A549 (cell line): Measurements from ENCODE around the gene KCTD4.

Experiments
- CHD2 ChIP-seq: fragments of 150-350 bp; IDR thresholded peaks from 2 replicates; pipeline ENCODE4 v1.6.1; 2014; ENCODE audit warnings: low read length; ENCODE audit not compliant: partially characterized antibody
- CTCF ChIP-seq: fragments of >200 bp; sonication (Bioruptor Twin); formaldehyde crosslinking; IDR thresholded peaks from 3 replicates; pipeline ENCODE4 v1.5.1; 2016
- HDAC2 ChIP-seq: fragments of 200-600 bp; sonication (generic); IDR thresholded peaks from 2 replicates; pipeline ENCODE4 v1.6.1; 2016
- HOXA7 ChIP-seq: fragments of 250-450 bp; sonication (Bioruptor Pico); IDR thresholded peaks from 2 replicates; pipeline ENCODE4 v1.5.0; 2020; ENCODE audit warnings: mild to moderate bottlenecking, moderate library complexity
- JUNB ChIP-seq: fragments of >200 bp; sonication (Bioruptor Twin); formaldehyde crosslinking; IDR thresholded peaks from 2 replicates; pipeline ENCODE4 v1.6.1; 2016
- POLR2A ChIP-seq: IDR thresholded peaks from 2 replicates; pipeline ENCODE4 v1.6.1; 2012; ENCODE audit warnings: mild to moderate bottlenecking, low read length
- RAD21 ChIP-seq, 2 experiments: fragments of >200 bp in 1 of 2; sonication (Bioruptor Twin) in 1 of 2; formaldehyde crosslinking in 1 of 2; IDR thresholded peaks in 1 of 2; conservative IDR thresholded peaks in 1 of 2; 2 replicates in 1 of 2; 3 replicates in 1 of 2; pipeline ENCODE4 v1.6.1; 2012 to 2018; ENCODE audit warnings: inconsistent platforms in 1 of 2
- RARB ChIP-seq: fragments of 250-450 bp; sonication (Bioruptor Pico); IDR thresholded peaks from 2 replicates; pipeline ENCODE4 v1.8.0; 2021; ENCODE audit warnings: mild to moderate bottlenecking, moderate library complexity
- RCOR1 ChIP-seq: fragments of 150-350 bp; IDR thresholded peaks from 2 replicates; pipeline ENCODE4 v1.6.1; 2014; ENCODE audit warnings: antibody characterized with exemption, low read length, low read depth
- RFX5 ChIP-seq: fragments of 450-650 bp; IDR thresholded peaks from 2 replicates; pipeline ENCODE4 v1.7.1; 2014; ENCODE audit warnings: antibody characterized with exemption, mild to moderate bottlenecking, moderate library complexity
- ZFP36 ChIP-seq: fragments of 450-650 bp; IDR thresholded peaks from 2 replicates; pipeline ENCODE4 v1.6.1; 2014; ENCODE audit warnings: borderline replicate concordance; ENCODE audit not compliant: partially characterized antibody
- ZNF302 ChIP-seq: fragments of 250-450 bp; sonication (Bioruptor Pico); IDR thresholded peaks from 2 replicates; pipeline ENCODE4 v1.9.0; 2021; ENCODE audit warnings: inconsistent platforms, mild to moderate bottlenecking, moderate library complexity

DNA sequence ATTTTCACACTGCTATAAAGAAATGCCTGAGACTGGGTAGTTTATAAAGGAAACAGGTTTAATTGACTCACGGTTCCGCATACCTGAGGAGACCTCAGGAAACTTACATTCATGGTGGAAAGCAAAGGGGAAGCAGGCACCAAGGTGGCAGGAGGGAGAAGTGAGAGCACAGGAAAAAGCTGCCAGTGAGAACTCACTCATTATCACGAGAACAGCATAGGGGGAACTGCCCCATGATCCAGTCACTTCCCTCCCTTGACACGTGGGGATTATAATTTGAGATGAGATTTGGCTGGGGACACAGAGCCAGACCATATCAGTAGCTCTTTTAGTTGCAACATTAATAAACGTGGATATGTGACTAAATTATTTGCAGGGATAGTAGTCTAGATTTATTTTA lies 4.3 kb upstream of the KCTD4 start:
- TF ChIP-seq HDAC2 (no peak), CHD2 (no peak), CTCF (no peak), RARB (CRISPR knock-in tag) (no peak), RAD21 (conservative IDR thresholded peaks at IDR 0.05 in 1 of 2, IDR thresholded peaks at IDR 0.05 in 1 of 2) (no peak), ZNF302 (no peak), JUNB (no peak), HOXA7 (CRISPR knock-in tag) (no peak), ZFP36 (no peak), RCOR1 (no peak), POLR2A (no peak), RFX5 (no peak)
